Upper lobe of left lung (tissue), 6 donors: Measurements from ENCODE around the gene RAB11FIP4. TPM values are rescaled to one million over a fixed set of nuclear protein-coding genes. Genes with fewer than 3 reads are reported as not detected.

Source experiments
- ATAC-seq, 2 donors: fragments of 200-7000 bp; cut with Tn5 transposase; one replicate each; pipeline ENCODE4 v1.9.1; 2022; ENCODE audit warnings: mild to moderate bottlenecking in 2 of 2, moderate library complexity in 2 of 2; ENCODE audit not compliant: low FRiP score in 2 of 2
- DNase-seq, 2 donors: peaks; one replicate each; pipeline ENCODE4 v3.0.0-alpha.2; 2019 to 2020
- H3K27ac ChIP-seq, 4 donors: fragments of 200-600 bp; sonication (generic); one replicate each; pipeline ENCODE4 v1.5.1; 2016 to 2019
- H3K27me3 ChIP-seq, 4 donors: fragments of 200-600 bp; sonication (generic); one replicate each; pipeline ENCODE4 v1.5.1; 2017 to 2019
- H3K36me3 ChIP-seq, 4 donors: fragments of 200-600 bp; sonication (generic); one replicate each; pipeline ENCODE4 v1.5.1; 2016 to 2019
- H3K4me1 ChIP-seq, 4 donors: fragments of 200-600 bp; sonication (generic); one replicate each; pipeline ENCODE4 v1.5.1; 2018 to 2019
- H3K4me3 ChIP-seq, 4 donors: fragments of 200-600 bp; sonication (generic); one replicate each; pipeline ENCODE4 v1.5.1; 2017 to 2019; ENCODE audit warnings: mild to moderate bottlenecking in 2 of 4, moderate library complexity in 1 of 4
- H3K9me3 ChIP-seq, 4 donors: fragments of 200-600 bp; sonication (generic); one replicate each; pipeline ENCODE4 v1.5.1; 2018 to 2019
- EP300 ChIP-seq, 4 donors: sonication (generic); formaldehyde crosslinking; IDR thresholded peaks; one replicate each; pipeline ENCODE4 v1.5.1; 2017; ENCODE audit warnings: antibody characterized with exemption in 4 of 4, control low read depth in 2 of 4
- POLR2A ChIP-seq, 4 donors: fragments of 450-650 bp; IDR thresholded peaks; one replicate each; pipeline ENCODE4 v1.5.1; 2016 to 2017; ENCODE audit warnings: antibody characterized with exemption in 4 of 4, mild to moderate bottlenecking in 2 of 4
- POLR2AphosphoS5 ChIP-seq, 2 donors: sonication (generic); formaldehyde crosslinking; IDR thresholded peaks; one replicate each; pipeline ENCODE4 v1.5.1; 2017; ENCODE audit warnings: antibody characterized with exemption in 2 of 2
- WGBS, 2 donors: methylation state at CpG; one replicate each; pipeline ENCODE4 v1.1.5; 2017 to 2018; 5-methylcytosine and 5-hydroxymethylcytosine counted together
- total RNA-seq, 6 donors: library from RNA; depleted of rRNA in 4 of 6; stranded (reverse); fragments of >200 nt in 4 of 6; gene quantifications; one replicate each; pipeline versions ENCODE4 v1.1.0 to v1.2.1, GENCODE V29; 2016 to 2021
- TF ChIP-seq, protein P1 (sequence below), 6 experiments: fragments of 450-650 bp in 4 of 6; fragments of 200-600 bp in 2 of 6; sonication (generic) in 2 of 6; IDR thresholded peaks; one replicate each; pipeline ENCODE4 v1.5.1; 2016 to 2019; ENCODE audit warnings: antibody characterized with exemption in 6 of 6
- donor health status: DM: no; HTN: no; CAD: no; lungs with moderate emphysema.
- donor health status: DM: no; HTN: yes; CAD: no; lungs with severe emphysema.

RAB11FIP4 gene
- total RNA-seq, 6 donors from 2014 or later, result 15.2 to 36.1 (median 23.3) TPM

DNA sequence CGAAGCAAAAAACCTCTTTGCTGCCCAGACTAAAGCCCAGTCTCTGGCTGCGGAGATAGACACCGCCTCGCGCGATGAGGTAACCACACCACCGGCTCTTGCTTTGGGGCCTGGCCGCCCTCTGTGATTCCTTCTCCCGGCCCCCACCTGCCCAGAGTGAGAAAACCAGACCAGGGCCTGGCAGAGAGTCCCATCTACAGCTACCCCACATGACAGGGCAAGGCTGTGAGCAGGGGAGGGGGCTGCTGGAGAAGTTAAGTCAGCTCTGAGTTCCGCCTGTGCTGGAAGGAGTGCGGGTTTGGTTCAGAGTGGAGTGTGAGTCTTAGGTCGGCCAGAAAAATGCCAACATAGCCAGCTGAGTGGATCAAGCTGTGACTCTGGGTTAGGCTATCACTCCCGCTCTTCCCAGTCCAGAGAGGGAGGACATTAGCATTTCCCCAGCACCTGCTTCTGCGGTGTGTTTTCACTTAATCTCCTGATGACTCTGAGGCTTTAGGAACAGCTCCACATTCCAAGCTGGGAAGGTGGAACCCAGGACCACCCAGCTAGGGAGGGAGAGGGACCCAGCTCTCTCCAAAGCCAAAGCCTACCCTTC is 139.0 kb downstream of the RAB11FIP4 start:
- no peak overlapping the region for H3K27ac ChIP-seq
- 82 to 86% methylated on average over 14 of the region's 14 CpGs for WGBS, 2 donors
- no peak for ATAC-seq

DNA sequence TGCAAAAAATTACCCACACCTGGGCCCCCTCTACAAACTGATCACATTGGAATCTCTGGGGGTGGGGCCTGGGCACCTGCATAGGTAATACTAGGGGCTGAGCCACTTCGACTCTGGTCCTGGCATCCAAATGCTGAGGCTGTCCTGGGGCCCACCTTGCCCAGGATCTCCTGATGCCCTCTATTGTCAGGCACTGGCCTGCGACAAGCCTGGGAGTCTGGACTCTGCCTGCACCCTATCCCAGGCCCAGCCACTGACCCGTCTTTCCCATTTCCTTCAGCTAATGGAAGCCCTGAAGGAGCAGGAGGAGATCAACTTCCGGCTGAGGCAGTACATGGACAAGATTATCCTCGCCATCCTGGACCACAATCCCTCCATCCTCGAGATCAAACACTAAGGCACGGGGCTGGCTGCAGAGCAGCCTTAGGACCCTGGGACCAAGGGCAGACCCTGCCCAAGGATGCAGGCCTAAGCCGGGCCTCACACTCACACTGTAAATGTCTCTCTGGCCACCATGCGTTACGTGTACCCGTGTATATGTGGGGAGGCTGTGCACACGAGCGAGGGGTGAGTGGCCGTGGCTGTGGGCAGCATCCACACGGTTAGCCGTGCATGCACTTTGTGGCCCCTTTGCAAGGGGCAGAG is 140.0 kb downstream of the RAB11FIP4 start:
- no peak for TF ChIP-seq POLR2A (IDR thresholded peaks at IDR 0.05)
- TF ChIP-seq EP300 (IDR thresholded peaks at IDR 0.05), result no peak
- TF ChIP-seq, protein P1, sequence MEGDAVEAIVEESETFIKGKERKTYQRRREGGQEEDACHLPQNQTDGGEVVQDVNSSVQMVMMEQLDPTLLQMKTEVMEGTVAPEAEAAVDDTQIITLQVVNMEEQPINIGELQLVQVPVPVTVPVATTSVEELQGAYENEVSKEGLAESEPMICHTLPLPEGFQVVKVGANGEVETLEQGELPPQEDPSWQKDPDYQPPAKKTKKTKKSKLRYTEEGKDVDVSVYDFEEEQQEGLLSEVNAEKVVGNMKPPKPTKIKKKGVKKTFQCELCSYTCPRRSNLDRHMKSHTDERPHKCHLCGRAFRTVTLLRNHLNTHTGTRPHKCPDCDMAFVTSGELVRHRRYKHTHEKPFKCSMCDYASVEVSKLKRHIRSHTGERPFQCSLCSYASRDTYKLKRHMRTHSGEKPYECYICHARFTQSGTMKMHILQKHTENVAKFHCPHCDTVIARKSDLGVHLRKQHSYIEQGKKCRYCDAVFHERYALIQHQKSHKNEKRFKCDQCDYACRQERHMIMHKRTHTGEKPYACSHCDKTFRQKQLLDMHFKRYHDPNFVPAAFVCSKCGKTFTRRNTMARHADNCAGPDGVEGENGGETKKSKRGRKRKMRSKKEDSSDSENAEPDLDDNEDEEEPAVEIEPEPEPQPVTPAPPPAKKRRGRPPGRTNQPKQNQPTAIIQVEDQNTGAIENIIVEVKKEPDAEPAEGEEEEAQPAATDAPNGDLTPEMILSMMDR (IDR thresholded peaks at IDR 0.05), result no peak
- TF ChIP-seq POLR2AphosphoS5 (IDR thresholded peaks at IDR 0.05), result no peak
- Histone ChIP-seq H3K9me3 (no peaks in the 10 kb centered on the region), H3K4me3 (no peak overlapping the region), H3K4me1 (peaks cover 0 to 4% (median 0%) of the 10 kb centered on the region in 4 donors), H3K27ac (no peak overlapping the region), H3K36me3 (peaks cover 0 to 12% (median 12%) of the 10 kb centered on the region in 4 donors), H3K27me3 (no peaks in the 10 kb centered on the region)
- ATAC-seq, result no peak
- WGBS, 2 donors, result 93% methylated on average over 11 to 16 of the region's 16 CpGs
- no peak for DNase-seq

More for the DNA sequence above, 139.0 kb downstream of the RAB11FIP4 start:
- Histone ChIP-seq H3K9me3 (no peaks in the 10 kb centered on the region), H3K27me3 (no peaks in the 10 kb centered on the region), H3K36me3 (peaks cover 0 to 12% (median 12%) of the 10 kb centered on the region in 4 donors), H3K4me1 (peaks cover 0 to 4% (median 0%) of the 10 kb centered on the region in 4 donors), H3K4me3 (no peak overlapping the region)
- no peak for DNase-seq
- TF ChIP-seq POLR2AphosphoS5 (IDR thresholded peaks at IDR 0.05), result no peak
- TF ChIP-seq POLR2A (IDR thresholded peaks at IDR 0.05), result no peak
- no peak for TF ChIP-seq EP300 (IDR thresholded peaks at IDR 0.05)
- TF ChIP-seq, protein P1 (IDR thresholded peaks at IDR 0.05), result no peak

DNA sequence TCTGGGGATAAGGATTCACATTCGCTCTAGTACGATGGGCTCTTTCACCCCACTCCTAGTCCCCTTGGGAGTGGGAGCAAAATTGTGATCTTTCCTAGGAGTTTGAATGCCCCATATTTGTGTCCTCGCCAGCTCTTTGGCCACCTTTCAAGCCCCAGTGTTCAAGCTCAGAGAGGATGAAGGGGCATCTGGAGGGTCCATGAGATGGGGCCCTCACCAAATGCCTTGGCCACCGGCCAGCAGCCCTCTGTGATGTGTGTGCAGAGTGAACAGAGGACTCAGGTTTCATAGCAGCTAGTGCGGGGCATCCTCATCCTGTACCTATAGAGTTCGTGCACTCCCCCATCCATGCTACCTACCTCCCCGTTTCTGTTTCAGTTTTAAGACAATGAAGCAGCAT is 140.6 kb downstream of the RAB11FIP4 start:
- no peaks in the 10 kb centered on the region for H3K9me3 ChIP-seq
- H3K36me3 ChIP-seq, result peaks cover 0 to 12% (median 12%) of the 10 kb centered on the region in 4 donors
- ATAC-seq, result no peak
- DNase-seq, result no peak
- peaks cover 0 to 4% (median 0%) of the 10 kb centered on the region in 4 donors for H3K4me1 ChIP-seq
- no peak overlapping the region for H3K4me3 ChIP-seq
- H3K27ac ChIP-seq, result no peak overlapping the region
- TF ChIP-seq POLR2AphosphoS5 (IDR thresholded peaks at IDR 0.05) (no peak), POLR2A (IDR thresholded peaks at IDR 0.05) (no peak)
- TF ChIP-seq, protein P1 (IDR thresholded peaks at IDR 0.05), result no peak
- no peaks in the 10 kb centered on the region for H3K27me3 ChIP-seq
- WGBS, 2 donors, result 87 to 95% methylated on average over 5 to 7 of the region's 7 CpGs

DNA sequence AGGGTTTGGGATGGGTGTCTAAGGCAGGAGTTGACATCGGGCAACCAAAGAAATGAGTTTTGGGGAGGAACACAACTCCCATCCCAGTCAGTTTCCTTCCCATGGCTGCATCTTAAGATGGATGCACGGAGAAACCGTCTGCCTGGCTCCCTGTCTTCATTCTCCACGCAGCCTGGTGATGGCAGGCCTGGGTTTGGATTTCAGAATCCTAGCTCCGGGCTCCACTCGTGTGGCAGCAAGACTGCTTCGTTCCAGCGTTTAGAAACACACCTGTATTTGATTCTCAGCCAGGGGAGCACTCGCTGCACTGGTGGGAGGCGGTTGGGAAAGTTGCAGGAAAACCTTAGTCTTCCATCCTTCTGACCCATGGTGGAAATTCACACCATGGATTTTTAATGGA is 141.1 kb downstream of the RAB11FIP4 start:
- H3K9me3 ChIP-seq, result no peaks in the 10 kb centered on the region
- H3K4me1 ChIP-seq, result peaks cover 0 to 4% (median 0%) of the 10 kb centered on the region in 4 donors
- no peak for ATAC-seq
- TF ChIP-seq POLR2AphosphoS5 (IDR thresholded peaks at IDR 0.05) (no peak), POLR2A (IDR thresholded peaks at IDR 0.05) (no peak), EP300 (IDR thresholded peaks at IDR 0.05) (no peak)
- TF ChIP-seq, protein P1 (IDR thresholded peaks at IDR 0.05), result no peak
- no peak overlapping the region for H3K27ac ChIP-seq
- peaks cover 0 to 12% (median 12%) of the 10 kb centered on the region in 4 donors for H3K36me3 ChIP-seq
- no peaks in the 10 kb centered on the region for H3K27me3 ChIP-seq
- no peak overlapping the region for H3K4me3 ChIP-seq
- WGBS, 2 donors, result 89 to 99% methylated on average over 10 of the region's 10 CpGs
- DNase-seq, result no peak
